ENCODE results near the gene GSTM3. TPM values are rescaled to one million over a fixed set of nuclear protein-coding genes. Genes with fewer than 3 reads are reported as not detected.
A peak's percentile ranks its signal among the peaks of the same experiment; 100 is the strongest.
"Not testable (repeated sequence)": the region's sequence is repeated elsewhere in the genome, so short reads cannot be mapped to it uniquely, and the experiment has no call there.

The GSTM3 gene
- total RNA-seq, 8 experiments from 2014 or later = 61.8 to 639 (median 82.1) TPM

- in situ Hi-C loops (cut with MboI; ENCODE audit: low pct_unique_long_range_greater_than_20kb in 2 of 9, low sequenced_read_pairs in 9 of 9, unreplicated experiment in 9 of 9) = loop anchor here in 3 of 9 experiments (25.0 kb wide), 3 partner anchors 105 to 230 kb away; partner anchors contain the start of genes GNAI3 (in 2 of the 3), GPR61 (in 2 of the 3), GSTM2 (in 1 of the 3) and GSTM4 (in 1 of the 3)
- H3K4me3 ChIP-seq = not testable (repeated sequence)
- WGBS, 10 experiments = 76 to 100% (median 80%) methylated on average over 1 to 17 of the region's 17 CpGs; no CpG with 5 or more reads in 1 of the 10 experiments
- peak in 3 of 8 experiments; percentile 33 to 57 (median 42) for ATAC-seq (replicated peaks in 6 of 8)
- peak overlapping the region in 1 of 2 donors; percentile 64 for H3K27ac ChIP-seq
- peaks cover 14 to 16% of the 10 kb centered on the region in 2 donors for H3K4me1 ChIP-seq (replicated peaks in 1 of 2)
Measured at GRCh38 chr1:109766991-109767636, 26.3 kb upstream of the GSTM3 start.

- H3K27ac ChIP-seq = no peak overlapping the region
- H3K4me3 ChIP-seq = no peak overlapping the region
- H3K4me1 ChIP-seq (replicated peaks in 1 of 2) = peaks cover 14 to 16% of the 10 kb centered on the region in 2 donors
- in situ Hi-C loops (cut with MboI; ENCODE audit: low pct_unique_long_range_greater_than_20kb in 2 of 9, low sequenced_read_pairs in 9 of 9, unreplicated experiment in 9 of 9) = loop anchor here in 3 of 9 experiments (25.0 kb wide), 3 partner anchors 104 to 229 kb away; partner anchors contain the start of genes GNAI3 (in 2 of the 3), GPR61 (in 2 of the 3), GSTM2 (in 1 of the 3) and GSTM4 (in 1 of the 3)
- no peak for ATAC-seq (replicated peaks in 6 of 8)
- 26 to 100% (median 72%) methylated on average over 1 to 11 of the region's 13 CpGs; no CpG with 5 or more reads in 1 of the 10 experiments for WGBS, 10 experiments
Measured at GRCh38 chr1:109765896-109766615, 25.2 kb upstream of the GSTM3 start.

- Histone ChIP-seq H3K27ac (no peak overlapping the region), H3K4me1 (replicated peaks in 1 of 2) (peaks cover 14 to 16% of the 10 kb centered on the region in 2 donors), H3K4me3 (no peak overlapping the region)
- no peak for ATAC-seq (replicated peaks in 6 of 8)
- 58 to 100% (median 76%) methylated on average over 1 to 2 of the region's 4 CpGs; no CpG with 5 or more reads in 6 of the 10 experiments for WGBS, 10 experiments
- in situ Hi-C loops (cut with MboI; ENCODE audit: low pct_unique_long_range_greater_than_20kb in 2 of 9, low sequenced_read_pairs in 9 of 9, unreplicated experiment in 9 of 9) = loop anchor here in 3 of 9 experiments (25.0 kb wide), 3 partner anchors 103 to 228 kb away; partner anchors contain the start of genes GNAI3 (in 2 of the 3), GPR61 (in 2 of the 3), GSTM2 (in 1 of the 3) and GSTM4 (in 1 of the 3)
Measured at GRCh38 chr1:109765483-109765815, 24.6 kb upstream of the GSTM3 start.

- no peak for ATAC-seq (replicated peaks in 6 of 8)
- no peak overlapping the region for H3K27ac ChIP-seq
- 40 to 100% (median 81%) methylated on average over 1 to 10 of the region's 13 CpGs; no CpG with 5 or more reads in 2 of the 10 experiments for WGBS, 10 experiments
- no peak overlapping the region for H3K4me3 ChIP-seq
- in situ Hi-C loops (cut with MboI; ENCODE audit: low pct_unique_long_range_greater_than_20kb in 2 of 9, low sequenced_read_pairs in 9 of 9, unreplicated experiment in 9 of 9) = loop anchor here in 3 of 9 experiments (25.0 kb wide), 3 partner anchors 103 to 228 kb away; partner anchors contain the start of genes GNAI3 (in 2 of the 3), GPR61 (in 2 of the 3), GSTM2 (in 1 of the 3) and GSTM4 (in 1 of the 3)
- peaks cover 14 to 16% of the 10 kb centered on the region in 2 donors for H3K4me1 ChIP-seq (replicated peaks in 1 of 2)
Measured at GRCh38 chr1:109764561-109765482, 24.0 kb upstream of the GSTM3 start.

- ATAC-seq (replicated peaks in 6 of 8) = peak in 1 of 8 experiments; percentile 92
- WGBS, 10 experiments = 59 to 84% (median 65%) methylated on average over 1 to 10 of the region's 11 CpGs; no CpG with 5 or more reads in 6 of the 10 experiments
- in situ Hi-C loops (cut with MboI; ENCODE audit: low pct_unique_long_range_greater_than_20kb in 2 of 9, low sequenced_read_pairs in 9 of 9, unreplicated experiment in 9 of 9) = loop anchor here in 3 of 9 experiments (25.0 kb wide), 3 partner anchors 102 to 227 kb away; partner anchors contain the start of genes GNAI3 (in 2 of the 3), GPR61 (in 2 of the 3), GSTM2 (in 1 of the 3) and GSTM4 (in 1 of the 3)
- H3K27ac ChIP-seq = no peak within 1 kb of the TSS
- H3K4me3 ChIP-seq = no peak within 1 kb of the TSS
- peaks cover 14 to 16% of the 10 kb centered on the region in 2 donors for H3K4me1 ChIP-seq (replicated peaks in 1 of 2)
Measured at GRCh38 chr1:109763646-109764415, 23.0 kb upstream of the GSTM3 start, which contains the start of gene EPS8L3. EPS8L3 (minus strand) TSS chr1:109763923; CDS start chr1:109761749, 2,174 bp downstream.

- ATAC-seq (replicated peaks in 6 of 8) = peak in 1 of 8 experiments; percentile 41
- Histone ChIP-seq H3K4me1 (replicated peaks in 1 of 2) (peaks cover 14 to 16% of the 10 kb centered on the region in 2 donors), H3K27ac (no peak overlapping the region), H3K4me3 (no peak overlapping the region)
- in situ Hi-C loops (cut with MboI; ENCODE audit: low pct_unique_long_range_greater_than_20kb in 2 of 9, low sequenced_read_pairs in 9 of 9, unreplicated experiment in 9 of 9) = loop anchor here in 3 of 9 experiments (25.0 kb wide), 3 partner anchors 101 to 226 kb away; partner anchors contain the start of genes GNAI3 (in 2 of the 3), GPR61 (in 2 of the 3), GSTM2 (in 1 of the 3) and GSTM4 (in 1 of the 3)
- 76 to 100% (median 91%) methylated on average over 1 to 8 of the region's 11 CpGs; no CpG with 5 or more reads in 1 of the 10 experiments for WGBS, 10 experiments
Measured at GRCh38 chr1:109762821-109763645, 22.2 kb upstream of the GSTM3 start.

- in situ Hi-C loops (cut with MboI; ENCODE audit: low pct_unique_long_range_greater_than_20kb in 2 of 9, low sequenced_read_pairs in 9 of 9, unreplicated experiment in 9 of 9) = loop anchor here in 3 of 9 experiments (25.0 kb wide), 3 partner anchors 100 to 225 kb away; partner anchors contain the start of genes GNAI3 (in 2 of the 3), GPR61 (in 2 of the 3), GSTM2 (in 1 of the 3) and GSTM4 (in 1 of the 3)
- 75 to 86% (median 83%) methylated on average over 3 to 6 of the region's 7 CpGs; no CpG with 5 or more reads in 6 of the 10 experiments for WGBS, 10 experiments
- H3K27ac ChIP-seq = no peak overlapping the region
Measured at GRCh38 chr1:109762039-109762585, 21.3 kb upstream of the GSTM3 start.

GRCh38 chr1:109761227-109762038 lies 20.6 kb upstream of the GSTM3 start:
- Histone ChIP-seq H3K4me1 (replicated peaks in 1 of 2) (peaks cover 2 to 4% of the 10 kb centered on the region in 2 donors), H3K27ac (no peak overlapping the region), H3K4me3 (no peak overlapping the region)
- no peak for ATAC-seq (replicated peaks in 6 of 8)
- 78 to 100% (median 86%) methylated on average over 1 to 7 of the region's 14 CpGs; no CpG with 5 or more reads in 5 of the 10 experiments for WGBS, 10 experiments
- in situ Hi-C loops (cut with MboI; ENCODE audit: low pct_unique_long_range_greater_than_20kb in 2 of 9, low sequenced_read_pairs in 9 of 9, unreplicated experiment in 9 of 9) = loop anchor here in 3 of 9 experiments (25.0 kb wide), 3 partner anchors 99 to 224 kb away; partner anchors contain the start of genes GNAI3 (in 2 of the 3), GPR61 (in 2 of the 3), GSTM2 (in 1 of the 3) and GSTM4 (in 1 of the 3)

More at GRCh38 chr1:109762039-109762585, 21.3 kb upstream of the GSTM3 start:
- H3K4me3 ChIP-seq = no peak overlapping the region
- ATAC-seq (replicated peaks in 6 of 8) = no peak
- H3K4me1 ChIP-seq (replicated peaks in 1 of 2) = peaks cover 7 to 9% of the 10 kb centered on the region in 2 donors

GRCh38 chr1:109760581-109761226 lies 19.9 kb upstream of the GSTM3 start:
- no peak overlapping the region for H3K27ac ChIP-seq
- no peak for ATAC-seq (replicated peaks in 6 of 8)
- in situ Hi-C loops (cut with MboI; ENCODE audit: low pct_unique_long_range_greater_than_20kb in 2 of 9, low sequenced_read_pairs in 9 of 9, unreplicated experiment in 9 of 9) = loop anchor here in 3 of 9 experiments (25.0 kb wide), 3 partner anchors 98 to 223 kb away; partner anchors contain the start of genes GNAI3 (in 2 of the 3), GPR61 (in 2 of the 3), GSTM2 (in 1 of the 3) and GSTM4 (in 1 of the 3)
- H3K4me3 ChIP-seq = no peak overlapping the region
- H3K4me1 ChIP-seq (replicated peaks in 1 of 2) = no peaks in the 10 kb centered on the region
- 20 to 100% (median 80%) methylated on average over 1 to 4 of the region's 7 CpGs; no CpG with 5 or more reads in 2 of the 10 experiments for WGBS, 10 experiments
